SK-N-MC (cell line): ENCODE results near the gene PRKD1.

Source experiments
- DNase-seq: peaks from one replicate; pipeline ENCODE4 v3.0.0-alpha.2; 2011; ENCODE audit warnings: low read depth, low spot score
- H3K27ac ChIP-seq: fragments of 200-600 bp; sonication (generic); 2 replicates; pipeline ENCODE4 v1.5.1; 2016; ENCODE audit warnings: mixed run types
- H3K36me3 ChIP-seq: fragments of 200-600 bp; sonication (generic); 2 replicates; pipeline ENCODE4 v1.6.1; 2017; ENCODE audit warnings: antibody characterized with exemption, low read length, mixed read lengths; ENCODE audit not compliant: insufficient read depth
- H3K4me3 ChIP-seq: fragments of 200-600 bp; sonication (generic); 2 replicates; pipeline ENCODE4 v1.5.1; 2016
- H3K9ac ChIP-seq: fragments of 200-600 bp; sonication (generic); 2 replicates; pipeline ENCODE4 v1.8.0; 2017; ENCODE audit warnings: mixed run types, mixed read lengths; ENCODE audit not compliant: insufficient read length
- H3K9me3 ChIP-seq: fragments of 200-600 bp; sonication (generic); 2 replicates; pipeline ENCODE4 v1.6.1; 2017; ENCODE audit warnings: low read depth, mild to moderate bottlenecking, antibody characterized with exemption, low read length, moderate library complexity, mixed read lengths
- EZH2 ChIP-seq: fragments of 200-600 bp; sonication (generic); IDR thresholded peaks from one replicate; pipeline ENCODE4 v1.6.1; 2017; ENCODE audit warnings: antibody characterized with exemption
- FOXP2 ChIP-seq: optimal IDR thresholded peaks from 2 replicates; pipeline ENCODE3; 2011; ENCODE audit warnings: mild to moderate bottlenecking, moderate library complexity; ENCODE audit not compliant: insufficient read depth; ENCODE audit errors: extremely low read length, control extremely low read depth
- POLR2AphosphoS5 ChIP-seq: IDR thresholded peaks from 2 replicates; pipeline ENCODE4 v1.6.1; 2012; ENCODE audit warnings: mild to moderate bottlenecking, low read depth, low read length, borderline replicate concordance

The PRKD1 gene

GRCh38 chr14:29528889-29529288 lies 398.8 kb downstream of the PRKD1 start:
- peak; percentile 52 for DNase-seq

GRCh38 chr14:29527286-29527685 lies 400.4 kb downstream of the PRKD1 start:
- TF ChIP-seq POLR2AphosphoS5 (no peak), FOXP2 (no peak), EZH2 (no peak)
- Histone ChIP-seq H3K36me3 (no peaks in the 10 kb centered on the region), H3K4me3 (no peak overlapping the region), H3K27ac (no peak overlapping the region), H3K9ac (no peak overlapping the region), H3K9me3 (no peaks in the 10 kb centered on the region)
- DNase-seq = no peak

More at GRCh38 chr14:29528889-29529288, 398.8 kb downstream of the PRKD1 start:
- Histone ChIP-seq H3K27ac (peak overlapping the region; percentile 61; the same call in 1 of the 2 replicates), H3K9me3 (no peaks in the 10 kb centered on the region), H3K9ac (no peak overlapping the region), H3K36me3 (no peaks in the 10 kb centered on the region), H3K4me3 (peak overlapping the region; percentile 29)
- no peak for TF ChIP-seq EZH2
- peak; percentile 17 for TF ChIP-seq FOXP2
- no peak for TF ChIP-seq POLR2AphosphoS5
